AG09309 (cell line): ENCODE results near the gene ST7.
"Not testable (repeated sequence)": the region's sequence is repeated elsewhere in the genome, so short reads cannot be mapped to it uniquely, and the experiment has no call there.

Experiments used
- DNase-seq: peaks from one replicate; pipeline ENCODE4 v3.0.0-alpha.2; 2010; ENCODE audit warnings: low read depth
- H3K4me3 ChIP-seq: 2 replicates; pipeline ENCODE4 v1.5.1; 2011; ENCODE audit warnings: mild to moderate bottlenecking, low read depth, low read length, moderate library complexity; ENCODE audit not compliant: control insufficient read depth
- TF ChIP-seq, protein P1 (sequence below): IDR thresholded peaks from 2 replicates; pipeline ENCODE4 v1.5.1; 2011; ENCODE audit warnings: mild to moderate bottlenecking, low read depth, low read length, inconsistent platforms; ENCODE audit not compliant: insufficient read depth, control insufficient read depth; ENCODE audit errors: missing control alignments

The ST7 gene

GRCh38 chr7:117117172-117117571 lies 163.9 kb downstream of the ST7 start:
- TF ChIP-seq, protein P1, sequence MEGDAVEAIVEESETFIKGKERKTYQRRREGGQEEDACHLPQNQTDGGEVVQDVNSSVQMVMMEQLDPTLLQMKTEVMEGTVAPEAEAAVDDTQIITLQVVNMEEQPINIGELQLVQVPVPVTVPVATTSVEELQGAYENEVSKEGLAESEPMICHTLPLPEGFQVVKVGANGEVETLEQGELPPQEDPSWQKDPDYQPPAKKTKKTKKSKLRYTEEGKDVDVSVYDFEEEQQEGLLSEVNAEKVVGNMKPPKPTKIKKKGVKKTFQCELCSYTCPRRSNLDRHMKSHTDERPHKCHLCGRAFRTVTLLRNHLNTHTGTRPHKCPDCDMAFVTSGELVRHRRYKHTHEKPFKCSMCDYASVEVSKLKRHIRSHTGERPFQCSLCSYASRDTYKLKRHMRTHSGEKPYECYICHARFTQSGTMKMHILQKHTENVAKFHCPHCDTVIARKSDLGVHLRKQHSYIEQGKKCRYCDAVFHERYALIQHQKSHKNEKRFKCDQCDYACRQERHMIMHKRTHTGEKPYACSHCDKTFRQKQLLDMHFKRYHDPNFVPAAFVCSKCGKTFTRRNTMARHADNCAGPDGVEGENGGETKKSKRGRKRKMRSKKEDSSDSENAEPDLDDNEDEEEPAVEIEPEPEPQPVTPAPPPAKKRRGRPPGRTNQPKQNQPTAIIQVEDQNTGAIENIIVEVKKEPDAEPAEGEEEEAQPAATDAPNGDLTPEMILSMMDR: no peak
- DNase-seq: no peak
- H3K4me3 ChIP-seq: no peak overlapping the region

DNA sequence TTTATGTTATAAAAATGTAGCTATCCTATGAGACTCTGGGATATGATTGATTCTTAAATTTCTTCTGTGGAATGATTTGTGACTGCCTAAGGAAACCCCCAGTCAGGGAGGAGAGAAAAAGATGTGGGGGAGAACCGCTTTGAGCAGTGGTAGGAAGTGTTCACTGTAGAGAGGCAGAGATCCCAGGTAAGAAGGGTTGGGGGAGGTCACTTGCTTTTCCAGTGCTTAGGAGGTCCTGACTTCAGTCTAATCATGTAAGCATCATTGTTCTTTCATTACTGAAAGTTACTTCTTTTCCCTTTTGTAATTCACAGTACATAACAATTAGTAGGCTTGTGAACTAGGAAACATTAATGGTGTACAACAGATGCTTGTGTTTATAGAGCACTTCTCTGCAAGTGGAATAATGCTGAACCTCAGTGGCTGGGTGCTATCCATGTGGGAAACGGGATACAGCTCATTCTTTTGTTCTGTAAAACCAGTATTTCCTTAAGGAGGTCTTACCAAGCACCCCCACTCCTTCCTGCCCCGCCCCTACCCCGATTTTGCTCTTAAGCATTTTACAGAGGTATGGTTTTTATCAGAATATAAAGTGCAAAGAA lies 165.4 kb downstream of the ST7 start:
- DNase-seq: no peak
- TF ChIP-seq, protein P1: no peak
- no peak overlapping the region for H3K4me3 ChIP-seq

- TF ChIP-seq, protein P1: peak; percentile 85
- peak; percentile 32 for DNase-seq
- H3K4me3 ChIP-seq: no peak overlapping the region
Measured at GRCh38 chr7:117119192-117119924, 166.1 kb downstream of the ST7 start.

GRCh38 chr7:117120321-117120720 lies 167.0 kb downstream of the ST7 start:
- DNase-seq, H3K4me3 ChIP-seq: not testable (repeated sequence)

DNA sequence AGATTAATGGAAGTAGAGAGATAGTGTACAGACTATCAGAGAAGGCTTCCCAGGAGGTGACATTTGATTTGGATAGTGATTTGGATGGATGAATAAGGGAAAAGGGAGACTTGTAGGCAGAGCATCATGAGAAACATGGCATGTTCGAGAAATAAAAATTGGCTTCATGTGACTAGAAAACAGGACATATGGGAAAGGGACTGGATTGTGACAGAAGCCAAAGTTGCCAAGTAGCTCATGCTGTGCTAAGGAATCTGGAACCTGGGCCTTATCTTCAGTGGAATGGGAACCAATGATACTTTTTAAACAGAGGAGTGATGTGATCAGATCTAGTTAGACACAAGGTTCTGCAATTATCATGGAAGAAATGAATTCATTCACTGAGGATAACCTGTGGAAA lies 168.7 kb downstream of the ST7 start:
- DNase-seq: not testable (repeated sequence)

GRCh38 chr7:117122536-117122935 lies 169.2 kb downstream of the ST7 start:
- H3K4me3 ChIP-seq: no peak overlapping the region
- no peak for DNase-seq
- TF ChIP-seq, protein P1: no peak

More for the DNA sequence above, 168.7 kb downstream of the ST7 start:
- not testable (repeated sequence) for H3K4me3 ChIP-seq

DNA sequence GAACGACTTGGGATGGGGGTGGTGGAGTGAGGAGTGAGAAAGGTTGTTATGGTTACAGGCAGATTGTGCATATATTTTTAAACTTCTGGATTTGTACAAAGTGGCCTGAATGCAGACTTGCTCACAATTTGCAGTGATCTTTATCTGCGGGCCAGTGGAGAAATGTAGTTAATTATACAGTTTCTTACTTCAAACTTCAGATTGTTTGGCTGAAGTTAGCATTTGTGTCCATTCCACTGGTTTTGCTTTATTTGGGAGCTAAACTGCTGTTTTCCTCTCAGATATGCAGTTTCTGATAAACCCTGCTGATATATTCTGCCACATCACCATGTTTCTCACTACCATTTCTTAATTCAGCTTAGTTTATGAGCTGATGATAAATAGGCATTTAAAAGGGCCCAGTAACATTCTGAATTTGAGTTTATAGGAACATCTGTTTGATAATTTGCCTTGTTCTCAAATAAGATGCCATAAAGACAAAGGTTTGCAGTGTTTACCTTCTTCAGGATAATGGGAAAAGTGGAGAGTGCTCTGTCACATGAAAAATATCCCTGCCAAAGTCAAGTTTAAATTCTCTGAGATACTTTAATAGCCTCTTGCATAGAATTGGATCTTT lies 170.1 kb downstream of the ST7 start:
- no peak overlapping the region for H3K4me3 ChIP-seq
- peak; percentile 32 for DNase-seq
- TF ChIP-seq, protein P1: no peak
